ENCODE measurements around the gene MYADM. TPM values are rescaled to one million over a fixed set of nuclear protein-coding genes. Genes with fewer than 3 reads are reported as not detected.

The MYADM gene, protein sequence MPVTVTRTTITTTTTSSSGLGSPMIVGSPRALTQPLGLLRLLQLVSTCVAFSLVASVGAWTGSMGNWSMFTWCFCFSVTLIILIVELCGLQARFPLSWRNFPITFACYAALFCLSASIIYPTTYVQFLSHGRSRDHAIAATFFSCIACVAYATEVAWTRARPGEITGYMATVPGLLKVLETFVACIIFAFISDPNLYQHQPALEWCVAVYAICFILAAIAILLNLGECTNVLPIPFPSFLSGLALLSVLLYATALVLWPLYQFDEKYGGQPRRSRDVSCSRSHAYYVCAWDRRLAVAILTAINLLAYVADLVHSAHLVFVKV
- total RNA-seq (100 to 1,000 TPM in 1 of 2 donors, 10 to 100 TPM in 1; 52.5 to 245 TPM), polyA plus RNA-seq (100 to 1,000 TPM in 1 of 2 donors, 10 to 100 TPM in 1; 48.5 to 106 TPM)
- long read RNA-seq, donor 1, transcript MYADM-204 (3 exons, 3,056 nt) = minor isoform, 13 of 37 reads
- long read RNA-seq, donor 1, transcript MYADM-202 (2 exons, 1,492 nt) = major isoform, 18 of 37 reads
- long read RNA-seq, donor 1, partial matches to known transcripts = 0 of 37 reads
- long read RNA-seq, donor 1, other reads (novel, unspliced or antisense) = 0 of 37 reads
- long read RNA-seq, donor 2, transcript MYADM-204 (3 exons, 3,056 nt) = major isoform, 5 of 12 reads
- long read RNA-seq, donor 2, transcript MYADM-202 (2 exons, 1,492 nt) = major isoform, 5 of 12 reads
- long read RNA-seq, donor 2, partial matches to known transcripts = 0 of 12 reads
- long read RNA-seq, donor 2, other reads (novel, unspliced or antisense) = 0 of 12 reads
- long read RNA-seq, donor 3, transcript MYADM-204 (3 exons, 3,056 nt) = minor isoform, 5 of 18 reads
- long read RNA-seq, donor 3, transcript MYADM-202 (2 exons, 1,492 nt) = major isoform, 10 of 18 reads
- long read RNA-seq, donor 3, partial matches to known transcripts = 0 of 18 reads
- long read RNA-seq, donor 3, other reads (novel, unspliced or antisense) = 0 of 18 reads
- long read RNA-seq, donor 4, transcript MYADM-204 (3 exons, 3,056 nt) = major isoform, 9 of 20 reads
- long read RNA-seq, donor 4, transcript MYADM-202 (2 exons, 1,492 nt) = minor isoform, 6 of 20 reads
- long read RNA-seq, donor 4, partial matches to known transcripts = 0 of 20 reads
- long read RNA-seq, donor 4, other reads (novel, unspliced or antisense) = 0 of 20 reads
- long read RNA-seq, donor 5, transcript MYADM-202 (2 exons, 1,492 nt) = minor isoform, 17 of 41 reads
- long read RNA-seq, donor 5, transcript MYADM-207 (3 exons, 1,009 nt) = minor isoform, 5 of 41 reads
- long read RNA-seq, donor 5, transcript MYADM-204 (3 exons, 3,056 nt) = major isoform, 19 of 41 reads
- long read RNA-seq, donor 5, partial matches to known transcripts = 0 of 41 reads
- long read RNA-seq, donor 5, other reads (novel, unspliced or antisense) = 0 of 41 reads

DNA sequence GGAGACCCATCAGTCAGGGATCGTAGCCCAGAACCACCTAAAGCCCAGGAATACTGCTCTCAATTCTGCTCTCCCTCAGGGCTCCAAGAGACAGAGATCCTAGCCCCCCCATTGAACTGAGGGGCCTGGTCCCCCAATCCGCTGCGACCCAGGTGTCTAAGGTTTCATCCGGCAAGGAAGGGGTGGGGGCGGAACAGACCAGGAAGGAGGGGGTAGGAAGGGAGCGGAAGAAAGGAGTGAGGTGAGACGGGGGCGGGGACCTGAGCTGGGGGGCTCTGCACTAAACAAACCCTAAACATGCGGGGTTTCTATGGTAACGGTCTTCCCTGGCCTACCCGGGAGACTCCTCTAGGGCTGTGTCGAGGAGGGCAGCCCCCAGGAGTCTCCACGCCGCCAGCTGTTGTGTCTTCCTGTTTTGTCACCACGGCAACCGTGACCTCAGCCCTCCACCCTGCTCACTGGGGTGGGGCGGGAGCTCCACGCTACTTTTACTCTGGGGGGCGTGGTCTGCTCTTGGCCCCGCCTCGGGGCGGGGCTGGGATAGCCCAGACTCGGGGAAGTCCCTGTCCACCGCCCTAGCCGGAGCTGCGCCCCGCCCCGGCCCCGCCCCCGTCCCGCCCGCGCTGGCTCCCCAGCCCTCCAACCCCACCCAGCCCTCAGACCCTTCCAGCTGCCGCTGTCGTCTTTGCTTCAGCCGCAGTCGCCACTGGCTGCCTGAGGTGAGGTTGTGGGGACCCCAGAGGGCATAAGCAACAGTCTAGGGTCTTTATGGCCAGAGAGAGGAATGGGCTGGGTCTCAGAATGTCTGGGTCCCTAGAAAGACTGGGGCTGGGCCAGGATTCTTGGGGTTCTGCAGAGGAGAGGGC, at the start of gene MYADM:
TSS of gene MYADM (plus strand) at position 659 of the 866 bp plus-strand sequence. CDS start 5,647 bp downstream, outside the sequence.
- ATAC-seq (ENCODE audit: insufficient read depth, low FRiP score) (peak; percentile 87), DNase-seq (peak; percentile 99 to 100 (median 99))
- WGBS, 2 donors = 2 to 4% methylated on average over 32 to 37 of the region's 37 CpGs
- Histone ChIP-seq H3K4me1 (ENCODE audit: control insufficient read depth in 5 of 5, insufficient read depth in 5 of 5, low read length in 5 of 5) (peaks cover 0 to 13% (median 11%) of the 10 kb centered on the region in 5 donors), H3K9me3 (ENCODE audit: control insufficient read depth in 4 of 4, insufficient read depth in 3 of 4, low read length in 3 of 4) (no peaks in the 10 kb centered on the region), H3K27ac (ENCODE audit: low read depth in 1 of 2, low read length in 1 of 2) (peak within 1 kb of the TSS; percentile 97 to 98), H3K27me3 (ENCODE audit: control insufficient read depth in 3 of 3, insufficient read depth in 3 of 3, low read length in 2 of 3) (peaks cover 0 to 2% (median 0%) of the 10 kb centered on the region in 3 donors), H3K36me3 (ENCODE audit: control insufficient read depth in 4 of 4, insufficient read depth in 4 of 4, low read length in 4 of 4) (peaks cover 0 to 4% (median 1%) of the 10 kb centered on the region in 4 donors), H3K4me3 (peak within 1 kb of the TSS; percentile 71), H3K9ac (ENCODE audit: insufficient read depth in 1 of 2, low read length in 2 of 2) (peak within 1 kb of the TSS; percentile 81 to 91)
- TF ChIP-seq, protein P1, sequence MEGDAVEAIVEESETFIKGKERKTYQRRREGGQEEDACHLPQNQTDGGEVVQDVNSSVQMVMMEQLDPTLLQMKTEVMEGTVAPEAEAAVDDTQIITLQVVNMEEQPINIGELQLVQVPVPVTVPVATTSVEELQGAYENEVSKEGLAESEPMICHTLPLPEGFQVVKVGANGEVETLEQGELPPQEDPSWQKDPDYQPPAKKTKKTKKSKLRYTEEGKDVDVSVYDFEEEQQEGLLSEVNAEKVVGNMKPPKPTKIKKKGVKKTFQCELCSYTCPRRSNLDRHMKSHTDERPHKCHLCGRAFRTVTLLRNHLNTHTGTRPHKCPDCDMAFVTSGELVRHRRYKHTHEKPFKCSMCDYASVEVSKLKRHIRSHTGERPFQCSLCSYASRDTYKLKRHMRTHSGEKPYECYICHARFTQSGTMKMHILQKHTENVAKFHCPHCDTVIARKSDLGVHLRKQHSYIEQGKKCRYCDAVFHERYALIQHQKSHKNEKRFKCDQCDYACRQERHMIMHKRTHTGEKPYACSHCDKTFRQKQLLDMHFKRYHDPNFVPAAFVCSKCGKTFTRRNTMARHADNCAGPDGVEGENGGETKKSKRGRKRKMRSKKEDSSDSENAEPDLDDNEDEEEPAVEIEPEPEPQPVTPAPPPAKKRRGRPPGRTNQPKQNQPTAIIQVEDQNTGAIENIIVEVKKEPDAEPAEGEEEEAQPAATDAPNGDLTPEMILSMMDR (IDR thresholded peaks at IDR 0.05; ENCODE audit: control extremely low read depth, extremely low read depth) = no peak

DNA sequence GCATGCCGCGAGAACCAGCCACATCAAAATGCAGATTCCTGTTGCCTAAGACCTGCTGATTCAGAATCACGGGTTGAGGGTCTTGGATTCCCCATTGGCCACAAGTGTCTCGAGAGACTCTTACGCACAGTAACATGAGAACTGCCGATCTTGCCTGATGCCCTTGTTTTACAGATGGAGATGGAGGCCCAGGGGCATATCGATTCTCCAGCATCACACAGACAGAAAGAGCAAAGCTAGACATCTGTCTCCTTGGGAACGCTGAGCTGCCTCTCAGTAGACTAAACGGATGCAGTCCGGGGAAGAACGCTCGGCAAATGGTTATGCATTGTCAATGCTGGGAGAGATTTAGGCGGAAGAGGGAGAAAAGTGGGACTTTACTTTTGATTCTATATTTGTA, 48.9 kb upstream of the MYADM start:
- H3K9ac ChIP-seq (ENCODE audit: insufficient read depth in 1 of 2, low read length in 2 of 2) = no peak overlapping the region
- ATAC-seq (ENCODE audit: insufficient read depth, low FRiP score) = no peak
- TF ChIP-seq, protein P1 (IDR thresholded peaks at IDR 0.05; ENCODE audit: control extremely low read depth, extremely low read depth) = no peak
- H3K4me1 ChIP-seq (ENCODE audit: control insufficient read depth in 5 of 5, insufficient read depth in 5 of 5, low read length in 5 of 5) = no peaks in the 10 kb centered on the region
- H3K27me3 ChIP-seq (ENCODE audit: control insufficient read depth in 3 of 3, insufficient read depth in 3 of 3, low read length in 2 of 3) = no peaks in the 10 kb centered on the region
- DNase-seq = no peak
- no peaks in the 10 kb centered on the region for H3K9me3 ChIP-seq (ENCODE audit: control insufficient read depth in 4 of 4, insufficient read depth in 3 of 4, low read length in 3 of 4)
- no peak overlapping the region for H3K4me3 ChIP-seq
- H3K27ac ChIP-seq (ENCODE audit: low read depth in 1 of 2, low read length in 1 of 2) = no peak overlapping the region
- 84 to 91% methylated on average over 13 of the region's 13 CpGs for WGBS, 2 donors
- no peaks in the 10 kb centered on the region for H3K36me3 ChIP-seq (ENCODE audit: control insufficient read depth in 4 of 4, insufficient read depth in 4 of 4, low read length in 4 of 4)

DNA sequence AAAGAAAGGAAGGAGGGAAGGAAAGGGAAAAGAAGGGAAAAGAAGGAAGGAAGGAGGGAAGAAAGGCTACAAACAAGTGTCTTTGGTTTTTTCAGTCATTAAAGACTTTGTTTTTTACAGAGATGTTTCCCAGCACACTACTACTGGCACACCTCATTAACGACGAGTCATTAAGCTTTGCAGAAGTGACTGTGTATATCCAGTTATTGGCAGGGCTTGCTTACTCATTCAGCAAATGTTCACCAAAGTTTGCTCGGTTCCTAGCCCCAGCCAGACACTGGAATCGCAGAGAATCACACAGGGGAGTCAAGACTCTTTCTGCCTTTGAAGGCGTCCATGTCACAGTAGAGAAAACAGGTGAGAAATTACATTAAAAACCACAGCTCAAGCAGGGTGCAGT, 47.8 kb upstream of the MYADM start:
- H3K27me3 ChIP-seq (ENCODE audit: control insufficient read depth in 3 of 3, insufficient read depth in 3 of 3, low read length in 2 of 3) = no peaks in the 10 kb centered on the region
- H3K36me3 ChIP-seq (ENCODE audit: control insufficient read depth in 4 of 4, insufficient read depth in 4 of 4, low read length in 4 of 4) = no peaks in the 10 kb centered on the region
- WGBS, 2 donors = 60 to 62% methylated on average over 5 of the region's 5 CpGs
- H3K4me1 ChIP-seq (ENCODE audit: control insufficient read depth in 5 of 5, insufficient read depth in 5 of 5, low read length in 5 of 5) = no peaks in the 10 kb centered on the region
- ATAC-seq (ENCODE audit: insufficient read depth, low FRiP score) = no peak
- no peak overlapping the region for H3K9ac ChIP-seq (ENCODE audit: insufficient read depth in 1 of 2, low read length in 2 of 2)
- no peak for DNase-seq
- TF ChIP-seq, protein P1 (IDR thresholded peaks at IDR 0.05; ENCODE audit: control extremely low read depth, extremely low read depth) = no peak
- H3K9me3 ChIP-seq (ENCODE audit: control insufficient read depth in 4 of 4, insufficient read depth in 3 of 4, low read length in 3 of 4) = no peaks in the 10 kb centered on the region
- H3K4me3 ChIP-seq = no peak overlapping the region
- no peak overlapping the region for H3K27ac ChIP-seq (ENCODE audit: low read depth in 1 of 2, low read length in 1 of 2)
